Osteocyte (in vitro differentiated cells): ENCODE results near the gene TTLL8. TPM values are rescaled to one million over a fixed set of nuclear protein-coding genes. Genes with fewer than 3 reads are reported as not detected.
"Not testable (repeated sequence)": the region's sequence is repeated elsewhere in the genome, so short reads cannot be mapped to it uniquely, and the experiment has no call there.

Source experiments
- DNase-seq: peaks from one replicate; pipeline ENCODE4 v3.0.0; 2021; ENCODE audit warnings: mixed read lengths; ENCODE audit not compliant: unreplicated experiment; ENCODE audit errors: extremely low spot score
- H3K27ac Mint-ChIP-seq: one replicate; pipeline ENCODE4 v1.8.0; 2021; ENCODE audit warnings: mild to moderate bottlenecking, mixed read lengths; ENCODE audit not compliant: unreplicated experiment
- H3K27me3 Mint-ChIP-seq: one replicate; pipeline ENCODE4 v1.8.0; 2021; ENCODE audit warnings: mixed read lengths; ENCODE audit not compliant: unreplicated experiment
- H3K36me3 Mint-ChIP-seq: one replicate; pipeline ENCODE4 v1.8.0; 2021; ENCODE audit warnings: mixed read lengths; ENCODE audit not compliant: unreplicated experiment
- H3K4me1 Mint-ChIP-seq: one replicate; pipeline ENCODE4 v1.8.0; 2021; ENCODE audit warnings: mixed read lengths; ENCODE audit not compliant: unreplicated experiment
- H3K4me3 Mint-ChIP-seq: one replicate; pipeline ENCODE4 v1.8.0; 2021; ENCODE audit warnings: mild to moderate bottlenecking, moderate library complexity, mixed read lengths; ENCODE audit not compliant: unreplicated experiment
- H3K9me3 Mint-ChIP-seq: one replicate; pipeline ENCODE4 v1.8.0; 2021; ENCODE audit warnings: mixed read lengths; ENCODE audit not compliant: unreplicated experiment
- CTCF ChIP-seq: fragments of 200-600 bp; sonication (generic); IDR thresholded peaks from 2 replicates; pipeline ENCODE4 v1.5.0; 2021; ENCODE audit warnings: antibody characterized with exemption, mild to moderate bottlenecking, moderate library complexity
- total RNA-seq: library from RNA; stranded (reverse); gene quantifications from 2 replicates; pipeline ENCODE4 v1.2.1, GENCODE V29; 2021

Gene TTLL8
- total RNA-seq, 1 donor from 2014 or later: not detected

GRCh38 chr22:49992921-49993648 is 65.0 kb downstream of the TTLL8 start:
- no peak overlapping the region for H3K27ac Mint-ChIP-seq
- TF ChIP-seq CTCF: peak; percentile 63
- no peaks in the 10 kb centered on the region for H3K36me3 Mint-ChIP-seq
- peak; percentile 80 for DNase-seq
- H3K4me3 Mint-ChIP-seq: no peak overlapping the region
- peaks cover 11% of the 10 kb centered on the region for H3K9me3 Mint-ChIP-seq
- no peaks in the 10 kb centered on the region for H3K4me1 Mint-ChIP-seq
- peaks cover 2% of the 10 kb centered on the region for H3K27me3 Mint-ChIP-seq

GRCh38 chr22:49991907-49992533 is 66.1 kb downstream of the TTLL8 start:
- Mint-ChIP-seq H3K4me3 (no peak overlapping the region), H3K4me1 (no peaks in the 10 kb centered on the region), H3K36me3 (no peaks in the 10 kb centered on the region), H3K27ac (no peak overlapping the region), H3K27me3 (peaks cover 2% of the 10 kb centered on the region), H3K9me3 (peaks cover 11% of the 10 kb centered on the region)
- no peak for TF ChIP-seq CTCF
- no peak for DNase-seq

DNA sequence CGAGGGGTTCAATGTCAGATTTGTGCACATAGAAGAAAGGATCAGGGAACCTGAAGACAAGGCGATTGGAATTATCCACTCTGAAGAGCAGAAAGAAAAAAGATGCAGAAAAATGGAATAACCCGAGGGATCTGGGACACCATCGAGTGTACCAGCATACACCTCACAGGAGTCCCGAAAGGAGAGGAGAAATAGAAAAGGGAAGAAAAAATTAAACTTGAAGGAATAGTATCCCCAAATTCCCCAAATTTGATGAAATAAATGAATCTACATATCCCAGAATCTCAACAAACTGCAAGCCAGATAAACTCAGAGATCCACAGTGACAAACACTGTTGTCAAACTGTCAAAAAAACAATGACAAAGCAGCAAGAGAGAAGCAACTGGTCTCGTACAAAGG is 66.9 kb downstream of the TTLL8 start:
- no peak for DNase-seq
- Mint-ChIP-seq H3K27ac (no peak overlapping the region), H3K4me1 (no peaks in the 10 kb centered on the region), H3K4me3 (no peak overlapping the region), H3K9me3 (peaks cover 19% of the 10 kb centered on the region), H3K27me3 (peaks cover 2% of the 10 kb centered on the region), H3K36me3 (no peaks in the 10 kb centered on the region)
- TF ChIP-seq CTCF: no peak

- H3K36me3 Mint-ChIP-seq, H3K27ac Mint-ChIP-seq, DNase-seq, H3K4me3 Mint-ChIP-seq, H3K4me1 Mint-ChIP-seq: not testable (repeated sequence)
- peaks cover 29% of the 10 kb centered on the region for H3K9me3 Mint-ChIP-seq
- peaks cover 15% of the 10 kb centered on the region for H3K27me3 Mint-ChIP-seq
These were observed 68.3 kb downstream of the TTLL8 start for GRCh38 chr22:49989826-49990225.

DNA sequence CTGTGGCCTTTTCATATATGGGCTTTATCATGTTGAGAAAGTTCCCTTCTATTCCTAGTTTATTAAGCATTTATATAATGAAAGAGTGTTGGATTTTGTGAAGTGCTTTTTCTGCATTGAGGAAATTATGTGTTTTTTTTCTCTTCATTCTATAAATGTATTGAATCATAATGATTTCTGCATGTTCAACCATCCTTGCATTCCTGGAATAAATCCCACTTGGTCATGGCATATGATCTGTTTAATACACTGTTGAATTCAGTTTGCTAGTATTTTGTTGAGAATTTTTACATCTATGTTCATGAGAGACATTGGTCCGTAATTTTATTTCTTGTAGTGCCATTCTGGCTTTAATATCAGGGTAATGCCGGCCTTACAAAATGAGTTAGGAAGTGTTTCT is 71.8 kb downstream of the TTLL8 start:
- Mint-ChIP-seq H3K27me3 (peaks cover 23% of the 10 kb centered on the region), H3K4me3 (no peak overlapping the region), H3K9me3 (peaks cover 24% of the 10 kb centered on the region), H3K4me1 (no peaks in the 10 kb centered on the region), H3K36me3 (peaks cover 5% of the 10 kb centered on the region), H3K27ac (no peak overlapping the region)
- TF ChIP-seq CTCF: no peak
- DNase-seq: no peak
